ENCODE measurements around the gene TDRD3.

Gene TDRD3

GRCh38 chr13:60396783-60397703, at the start of gene TDRD3:
TDRD3 (plus strand) TSS chr13:60397220; CDS start chr13:60397365, 145 bp downstream.
- Histone ChIP-seq H3K79me2 (ENCODE audit: low read length) (peaks cover 45% of the 10 kb centered on the region), H3K9me3 (ENCODE audit: insufficient read depth, low read length) (no peaks in the 10 kb centered on the region), H3K27me3 (ENCODE audit: low read depth, low read length) (no peaks in the 10 kb centered on the region), H4K20me1 (ENCODE audit: insufficient read depth, low read length) (0 out of 2 replicates have a peak, but pooled peaks cover 3% of the 10 kb centered on the region), H3K4me2 (ENCODE audit: low read length) (peak within 1 kb of the TSS; percentile 86), H3K9ac (ENCODE audit: low read length) (peak within 1 kb of the TSS; percentile 95), H3K4me1 (ENCODE audit: low read length) (peaks cover 24% of the 10 kb centered on the region), H3K36me3 (replicated peaks; ENCODE audit: low read depth, low read length) (no peaks in the 10 kb centered on the region), H3K4me3 (ENCODE audit: low read length) (peak within 1 kb of the TSS; percentile 91), H2AFZ (ENCODE audit: low read depth, low read length) (peak within 1 kb of the TSS; percentile 96), H3K27ac (ENCODE audit: low read length) (peak within 1 kb of the TSS; percentile 84)
- TF ChIP-seq EZH2phosphoT487 (IDR thresholded peaks at IDR 0.05; ENCODE audit: low read depth) = no peak
- TF ChIP-seq, protein P1, sequence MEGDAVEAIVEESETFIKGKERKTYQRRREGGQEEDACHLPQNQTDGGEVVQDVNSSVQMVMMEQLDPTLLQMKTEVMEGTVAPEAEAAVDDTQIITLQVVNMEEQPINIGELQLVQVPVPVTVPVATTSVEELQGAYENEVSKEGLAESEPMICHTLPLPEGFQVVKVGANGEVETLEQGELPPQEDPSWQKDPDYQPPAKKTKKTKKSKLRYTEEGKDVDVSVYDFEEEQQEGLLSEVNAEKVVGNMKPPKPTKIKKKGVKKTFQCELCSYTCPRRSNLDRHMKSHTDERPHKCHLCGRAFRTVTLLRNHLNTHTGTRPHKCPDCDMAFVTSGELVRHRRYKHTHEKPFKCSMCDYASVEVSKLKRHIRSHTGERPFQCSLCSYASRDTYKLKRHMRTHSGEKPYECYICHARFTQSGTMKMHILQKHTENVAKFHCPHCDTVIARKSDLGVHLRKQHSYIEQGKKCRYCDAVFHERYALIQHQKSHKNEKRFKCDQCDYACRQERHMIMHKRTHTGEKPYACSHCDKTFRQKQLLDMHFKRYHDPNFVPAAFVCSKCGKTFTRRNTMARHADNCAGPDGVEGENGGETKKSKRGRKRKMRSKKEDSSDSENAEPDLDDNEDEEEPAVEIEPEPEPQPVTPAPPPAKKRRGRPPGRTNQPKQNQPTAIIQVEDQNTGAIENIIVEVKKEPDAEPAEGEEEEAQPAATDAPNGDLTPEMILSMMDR (IDR thresholded peaks at IDR 0.05; ENCODE audit: low read depth, low read length) = peak; percentile 96

GRCh38 chr13:60347690-60348089, 49.3 kb upstream of the TDRD3 start:
- no peak for TF ChIP-seq EZH2phosphoT487 (IDR thresholded peaks at IDR 0.05; ENCODE audit: low read depth)
- TF ChIP-seq, protein P1 (IDR thresholded peaks at IDR 0.05; ENCODE audit: low read depth, low read length) = no peak
- no peak overlapping the region for H3K9ac ChIP-seq (ENCODE audit: low read length)
- H3K36me3 ChIP-seq (replicated peaks; ENCODE audit: low read depth, low read length) = no peaks in the 10 kb centered on the region
- H2AFZ ChIP-seq (ENCODE audit: low read depth, low read length) = no peak overlapping the region; the same call in 1 of the 2 replicates
- H3K27ac ChIP-seq (ENCODE audit: low read length) = no peak overlapping the region
- no peak overlapping the region for H3K4me2 ChIP-seq (ENCODE audit: low read length)
- H4K20me1 ChIP-seq (ENCODE audit: insufficient read depth, low read length) = no peaks in the 10 kb centered on the region
- no peaks in the 10 kb centered on the region for H3K27me3 ChIP-seq (ENCODE audit: low read depth, low read length)
- peaks cover 10% of the 10 kb centered on the region for H3K4me1 ChIP-seq (ENCODE audit: low read length)
- H3K9me3 ChIP-seq (ENCODE audit: insufficient read depth, low read length) = peaks cover 2% of the 10 kb centered on the region; the same call in 1 of the 2 replicates
- no peaks in the 10 kb centered on the region for H3K79me2 ChIP-seq (ENCODE audit: low read length)
- H3K4me3 ChIP-seq (ENCODE audit: low read length) = no peak overlapping the region

DNA sequence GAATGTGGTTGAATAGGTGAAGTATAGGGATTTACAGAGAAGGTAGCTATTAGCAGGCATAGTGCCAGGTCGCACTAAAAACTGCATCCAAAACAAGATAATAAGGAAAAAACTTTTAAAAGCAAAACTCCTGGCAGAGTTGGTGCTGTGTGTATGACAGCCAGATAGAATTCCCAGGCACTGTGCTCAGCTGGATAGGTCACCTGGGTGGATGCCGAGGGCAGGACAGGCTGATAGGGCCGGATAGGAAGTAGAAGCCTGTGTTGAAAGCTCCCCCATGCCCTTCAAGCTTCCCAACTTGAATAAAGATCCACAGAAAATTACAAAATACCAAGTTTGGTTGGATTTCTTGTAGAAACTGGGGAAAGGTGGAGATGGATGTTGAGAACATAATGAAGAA, 48.9 kb upstream of the TDRD3 start:
- Histone ChIP-seq H2AFZ (ENCODE audit: low read depth, low read length) (no peak overlapping the region; the same call in 1 of the 2 replicates), H3K9me3 (ENCODE audit: insufficient read depth, low read length) (peaks cover 5% of the 10 kb centered on the region; the same call in 1 of the 2 replicates), H3K79me2 (ENCODE audit: low read length) (no peaks in the 10 kb centered on the region), H3K9ac (ENCODE audit: low read length) (no peak overlapping the region), H4K20me1 (ENCODE audit: insufficient read depth, low read length) (no peaks in the 10 kb centered on the region), H3K4me1 (ENCODE audit: low read length) (peaks cover 10% of the 10 kb centered on the region), H3K27ac (ENCODE audit: low read length) (no peak overlapping the region), H3K4me3 (ENCODE audit: low read length) (no peak overlapping the region), H3K4me2 (ENCODE audit: low read length) (no peak overlapping the region), H3K27me3 (ENCODE audit: low read depth, low read length) (no peaks in the 10 kb centered on the region), H3K36me3 (replicated peaks; ENCODE audit: low read depth, low read length) (no peaks in the 10 kb centered on the region)
- TF ChIP-seq EZH2phosphoT487 (IDR thresholded peaks at IDR 0.05; ENCODE audit: low read depth) = no peak
- TF ChIP-seq, protein P1 (IDR thresholded peaks at IDR 0.05; ENCODE audit: low read depth, low read length) = no peak

DNA sequence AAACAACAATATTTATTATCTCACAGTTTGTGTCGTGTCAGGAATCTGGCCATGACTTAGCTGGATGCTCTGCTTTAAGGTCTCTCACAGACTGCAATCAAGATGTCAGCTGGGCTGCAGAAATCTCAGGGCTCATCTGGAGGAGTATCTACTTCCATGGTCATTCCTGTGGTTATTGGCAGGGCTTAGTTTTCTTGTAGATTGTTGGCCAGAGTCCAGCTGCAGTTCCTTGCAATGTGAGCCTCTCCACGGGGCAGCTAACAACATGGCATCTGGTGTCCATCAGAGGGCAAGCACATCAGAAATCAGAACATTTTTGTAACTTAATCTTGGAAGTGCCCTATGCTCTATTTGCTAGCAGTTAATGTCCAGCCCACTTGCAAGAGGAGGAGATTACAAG, 45.7 kb upstream of the TDRD3 start:
- Histone ChIP-seq H3K4me3 (ENCODE audit: low read length) (no peak overlapping the region), H4K20me1 (ENCODE audit: insufficient read depth, low read length) (no peaks in the 10 kb centered on the region), H3K27me3 (ENCODE audit: low read depth, low read length) (no peaks in the 10 kb centered on the region), H2AFZ (ENCODE audit: low read depth, low read length) (no peak overlapping the region), H3K4me1 (ENCODE audit: low read length) (peaks cover 6% of the 10 kb centered on the region; the same call in 1 of the 2 replicates), H3K36me3 (replicated peaks; ENCODE audit: low read depth, low read length) (no peaks in the 10 kb centered on the region), H3K4me2 (ENCODE audit: low read length) (no peak overlapping the region), H3K9ac (ENCODE audit: low read length) (no peak overlapping the region), H3K79me2 (ENCODE audit: low read length) (no peaks in the 10 kb centered on the region), H3K9me3 (ENCODE audit: insufficient read depth, low read length) (peaks cover 5% of the 10 kb centered on the region; the same call in 1 of the 2 replicates), H3K27ac (ENCODE audit: low read length) (no peak overlapping the region)
- TF ChIP-seq EZH2phosphoT487 (IDR thresholded peaks at IDR 0.05; ENCODE audit: low read depth) = no peak
- TF ChIP-seq, protein P1 (IDR thresholded peaks at IDR 0.05; ENCODE audit: low read depth, low read length) = no peak

Measured in OCI-LY3 (cell line).